ENCODE results near the gene YWHAH.
A peak's percentile ranks its signal among the peaks of the same experiment; 100 is the strongest.

The YWHAH gene

GRCh38 chr22:31922534-31922933 is 21.8 kb upstream of the YWHAH start:
- no peak for DNase-seq

- peak in 18 of 58 donors; percentile 6 to 63 (median 20) for DNase-seq
Measured at GRCh38 chr22:31923136-31923535, 21.2 kb upstream of the YWHAH start.

- no peak for DNase-seq
Measured at GRCh38 chr22:31923747-31924146, 20.6 kb upstream of the YWHAH start.

- DNase-seq, result no peak
Measured at GRCh38 chr22:31925056-31925455, 19.3 kb upstream of the YWHAH start.

- DNase-seq, result peak in 3 of 58 donors; percentile 27 to 39 (median 28)
Measured at GRCh38 chr22:31926024-31926423, 18.3 kb upstream of the YWHAH start.

GRCh38 chr22:31926969-31927368 is 17.4 kb upstream of the YWHAH start:
- DNase-seq, result peak in 51 of 58 donors; percentile 24 to 91 (median 67)

- DNase-seq, result no peak
Measured at GRCh38 chr22:31927562-31927961, 16.8 kb upstream of the YWHAH start.

- DNase-seq, result peak in 21 of 58 donors; percentile 13 to 67 (median 33)
Measured at GRCh38 chr22:31929167-31929930, 15.0 kb upstream of the YWHAH start.

- no peak for DNase-seq
Measured at GRCh38 chr22:31932863-31933262, 11.5 kb upstream of the YWHAH start.

GRCh38 chr22:31933406-31933805 is 10.9 kb upstream of the YWHAH start:
- no peak for DNase-seq

- no peak for DNase-seq
Measured at GRCh38 chr22:31933816-31934482, 10.4 kb upstream of the YWHAH start.

GRCh38 chr22:31935961-31936635 is 8.2 kb upstream of the YWHAH start:
- no peak for DNase-seq

- peak in 1 of 58 donors; percentile 13 for DNase-seq
Measured at GRCh38 chr22:31937341-31937740, 7.0 kb upstream of the YWHAH start.

- DNase-seq, result peak in 27 of 58 donors; percentile 9 to 80 (median 35)
Measured at GRCh38 chr22:31938296-31938695, 6.0 kb upstream of the YWHAH start.

- no peak for DNase-seq
Measured at GRCh38 chr22:31940506-31940905, 3.8 kb upstream of the YWHAH start.

GRCh38 chr22:31942091-31942490 is 2.2 kb upstream of the YWHAH start:
- DNase-seq, result no peak

GRCh38 chr22:31943206-31943977 is 943 bp upstream of the YWHAH start:
- no peak for DNase-seq

GRCh38 chr22:31944700-31945442 is 536 bp downstream of the YWHAH start:
- peak in 19 of 58 donors; percentile 32 to 80 (median 60) for DNase-seq

GRCh38 chr22:31945443-31945855 is 1.1 kb downstream of the YWHAH start:
- no peak for DNase-seq

- peak in 2 of 58 donors; percentile 11 to 12 for DNase-seq
Measured at GRCh38 chr22:31945971-31946680, 1.8 kb downstream of the YWHAH start.
